Tibial nerve (tissue), 4 donors: Measurements from ENCODE around the gene KATNB1. TPM values are rescaled to one million over a fixed set of nuclear protein-coding genes. Genes with fewer than 3 reads are reported as not detected.

Experiments
- DNase-seq, 2 donors: peaks; one replicate each; pipeline ENCODE4 v3.0.0-alpha.2; 2019; ENCODE audit warnings: low spot score in 2 of 2
- H3K27ac ChIP-seq, 4 donors: fragments of 200-600 bp; sonication (generic) in 3 of 4; one replicate each; pipeline ENCODE4 v1.5.1; 2017 to 2019; ENCODE audit warnings: mild to moderate bottlenecking in 1 of 4
- H3K27me3 ChIP-seq, 2 donors: fragments of 200-600 bp; sonication (generic) in 1 of 2; one replicate each; pipeline versions ENCODE4 v1.5.1 to v1.6.0; 2017 to 2019
- H3K36me3 ChIP-seq, 3 donors: fragments of 200-600 bp; sonication (generic); one replicate each; pipeline ENCODE4 v1.5.1; 2018 to 2019
- H3K4me1 ChIP-seq, 4 donors: fragments of 200-600 bp; sonication (generic) in 3 of 4; one replicate each; pipeline ENCODE4 v1.5.1; 2017 to 2019
- H3K4me3 ChIP-seq, 4 donors: fragments of 200-600 bp; sonication (generic) in 3 of 4; one replicate each; pipeline ENCODE4 v1.5.1; 2017 to 2019; ENCODE audit warnings: mild to moderate bottlenecking in 1 of 4, moderate library complexity in 1 of 4
- H3K9me3 ChIP-seq, 4 donors: fragments of 200-600 bp; sonication (generic) in 3 of 4; one replicate each; pipeline ENCODE4 v1.5.1; 2017 to 2019
- CTCF ChIP-seq, 5 experiments: fragments of 200-600 bp in 3 of 5; fragments of 450-650 bp in 2 of 5; sonication (generic) in 3 of 5; IDR thresholded peaks; one replicate each; pipeline ENCODE4 v1.5.1; 2016 to 2019; ENCODE audit warnings: antibody characterized with exemption in 5 of 5, mild to moderate bottlenecking in 3 of 5, moderate library complexity in 2 of 5
- EP300 ChIP-seq, 2 donors: sonication (generic); formaldehyde crosslinking; IDR thresholded peaks; one replicate each; pipeline ENCODE4 v1.6.1; 2017; ENCODE audit warnings: antibody characterized with exemption in 2 of 2, mild to moderate bottlenecking in 1 of 2
- POLR2A ChIP-seq, 2 donors: fragments of 450-650 bp; IDR thresholded peaks; one replicate each; pipeline ENCODE4 v1.6.1; 2017; ENCODE audit warnings: antibody characterized with exemption in 2 of 2, mild to moderate bottlenecking in 2 of 2, moderate library complexity in 2 of 2
- WGBS, 2 donors: methylation state at CpG; one replicate each; pipeline ENCODE4 v1.1.5; 2018; 5-methylcytosine and 5-hydroxymethylcytosine counted together
- total RNA-seq, 4 donors: library from RNA; depleted of rRNA; stranded (reverse); fragments of >200 nt; gene quantifications; one replicate each; pipeline ENCODE4 v1.1.0, GENCODE V29; 2016

Gene KATNB1
- total RNA-seq, 4 donors from 2014 or later = 21.0 to 36.8 (median 27.5) TPM

- H3K9me3 ChIP-seq = no peaks in the 10 kb centered on the region
- WGBS, 2 donors = 41 to 46% methylated on average over 12 of the region's 12 CpGs
- H3K4me1 ChIP-seq = peaks cover 0 to 78% (median 43%) of the 10 kb centered on the region in 4 donors
- peak overlapping the region; percentile 81 to 95 (median 90) for H3K27ac ChIP-seq
- H3K36me3 ChIP-seq = peaks cover 0 to 21% (median 4%) of the 10 kb centered on the region in 3 donors
- TF ChIP-seq EP300 (IDR thresholded peaks at IDR 0.05) (no peak), CTCF (IDR thresholded peaks at IDR 0.05) (no peak), POLR2A (IDR thresholded peaks at IDR 0.05) (no peak)
- no peaks in the 10 kb centered on the region for H3K27me3 ChIP-seq
- H3K4me3 ChIP-seq = peak overlapping the region in 2 of 4 donors; percentile 74 to 82
- no peak for DNase-seq
Measured at GRCh38 chr16:57800200-57801097, 64.9 kb downstream of the KATNB1 start.

- Histone ChIP-seq H3K27me3 (no peaks in the 10 kb centered on the region), H3K9me3 (no peaks in the 10 kb centered on the region), H3K4me1 (peaks cover 0 to 72% (median 43%) of the 10 kb centered on the region in 4 donors), H3K4me3 (peak overlapping the region; percentile 51 to 82 (median 66)), H3K36me3 (peaks cover 0 to 16% (median 4%) of the 10 kb centered on the region in 3 donors), H3K27ac (peak overlapping the region; percentile 81 to 95 (median 90))
- no peak for DNase-seq
- TF ChIP-seq CTCF (IDR thresholded peaks at IDR 0.05) (no peak), POLR2A (IDR thresholded peaks at IDR 0.05) (no peak), EP300 (IDR thresholded peaks at IDR 0.05) (no peak)
- WGBS, 2 donors = 19 to 21% methylated on average over 5 of the region's 5 CpGs
Measured at GRCh38 chr16:57801098-57801808, 65.7 kb downstream of the KATNB1 start.

GRCh38 chr16:57801809-57802340, 66.3 kb downstream of the KATNB1 start:
- Histone ChIP-seq H3K27ac (peak overlapping the region; percentile 81 to 95 (median 90)), H3K27me3 (no peaks in the 10 kb centered on the region), H3K36me3 (peaks cover 0 to 10% (median 4%) of the 10 kb centered on the region in 3 donors), H3K4me3 (peak overlapping the region; percentile 51 to 82 (median 66)), H3K4me1 (peaks cover 0 to 73% (median 43%) of the 10 kb centered on the region in 4 donors), H3K9me3 (no peaks in the 10 kb centered on the region)
- TF ChIP-seq EP300 (IDR thresholded peaks at IDR 0.05) (no peak), POLR2A (IDR thresholded peaks at IDR 0.05) (no peak), CTCF (IDR thresholded peaks at IDR 0.05) (no peak)
- 2 to 6% methylated on average over 8 to 27 of the region's 45 CpGs for WGBS, 2 donors
- DNase-seq = peak in 1 of 2 donors; percentile 10

GRCh38 chr16:57802341-57803133, 67.0 kb downstream of the KATNB1 start, which contains the start of gene KIFC3:
Gene KIFC3, minus strand, starts transcription at chr16:57802491. Its CDS starts 4,248 bp downstream, at chr16:57798243.
- peak within 1 kb of the TSS; percentile 51 to 82 (median 66) for H3K4me3 ChIP-seq
- WGBS, 2 donors = 15 to 20% methylated on average over 29 to 53 of the region's 78 CpGs
- H3K27ac ChIP-seq = peak within 1 kb of the TSS; percentile 81 to 95 (median 90)
- DNase-seq = peak; percentile 63 to 65
- no peaks in the 10 kb centered on the region for H3K9me3 ChIP-seq
- peaks cover 0 to 74% (median 43%) of the 10 kb centered on the region in 4 donors for H3K4me1 ChIP-seq
- H3K27me3 ChIP-seq = no peaks in the 10 kb centered on the region
- TF ChIP-seq CTCF (IDR thresholded peaks at IDR 0.05) (peak; percentile 14 to 73 (median 61)), EP300 (IDR thresholded peaks at IDR 0.05) (peak in 1 of 2 donors; percentile 33), POLR2A (IDR thresholded peaks at IDR 0.05) (peak in 1 of 2 donors; percentile 32)
- H3K36me3 ChIP-seq = peaks cover 0 to 3% (median 0%) of the 10 kb centered on the region in 3 donors
